AML-193 (cell line): ENCODE measurements around the gene IL1RAPL1.

Experiments used
- DNase-seq, 2 experiments: peaks; one replicate each; lab custom pipeline; 2025; lab: John Stamatoyannopoulos, UW

IL1RAPL1 gene

DNA sequence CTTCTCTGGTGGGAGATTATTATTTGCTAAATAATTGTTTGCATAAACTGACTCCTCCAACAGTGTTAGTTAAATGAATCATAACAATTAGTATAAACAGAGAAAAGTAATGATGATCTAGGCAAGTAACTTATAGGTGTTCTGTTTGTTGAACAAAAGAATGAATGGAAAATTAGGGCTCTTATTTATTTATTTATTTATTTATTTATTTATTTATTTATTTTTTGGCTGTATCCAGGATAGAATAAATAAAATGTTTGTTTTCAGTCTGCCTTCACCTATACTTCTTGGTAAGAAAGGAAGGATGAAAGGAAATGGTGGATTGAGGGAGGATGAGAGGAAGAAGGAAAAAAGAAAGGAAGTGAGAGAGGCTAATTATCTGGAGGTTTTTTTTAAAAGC is 1066.5 kb downstream of the IL1RAPL1 start:
- no peak for DNase-seq

DNA sequence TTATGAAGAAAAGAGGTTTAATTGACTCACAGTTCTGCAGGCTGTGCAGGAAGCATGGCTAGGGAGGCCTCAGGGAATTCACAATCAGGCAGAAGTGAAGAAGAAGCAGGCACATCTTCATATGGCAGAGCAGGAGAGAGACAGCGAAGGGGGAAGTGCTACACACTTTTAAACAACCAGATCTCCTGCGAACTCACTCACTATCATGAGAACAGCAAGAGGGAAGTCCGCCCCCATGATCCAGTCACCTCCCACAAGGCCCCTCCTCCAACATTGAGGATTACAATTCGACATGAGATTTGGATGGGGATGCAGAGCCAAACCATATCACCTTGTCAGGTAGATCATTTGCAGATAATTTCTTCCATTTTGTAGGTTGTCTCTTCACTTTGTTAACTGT is 1072.7 kb downstream of the IL1RAPL1 start:
- DNase-seq: no peak

DNA sequence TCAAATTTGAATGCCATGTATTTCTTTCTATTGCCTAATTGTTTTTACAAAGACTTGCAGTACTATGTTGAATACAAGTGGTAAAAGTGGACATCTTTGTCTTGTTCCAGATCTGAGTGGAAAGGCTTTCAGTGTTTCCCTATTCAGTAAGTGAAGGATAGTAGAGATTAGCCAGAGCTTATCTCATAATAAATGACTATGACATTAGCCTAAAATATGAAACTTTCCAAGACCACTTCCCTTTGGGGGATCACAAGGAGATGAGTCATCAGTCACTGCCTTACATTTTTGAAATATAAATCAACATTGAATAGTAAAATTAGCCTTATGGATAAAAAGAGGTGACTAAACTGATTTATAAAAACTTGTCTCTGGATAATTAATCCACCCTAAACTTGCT is 1074.0 kb downstream of the IL1RAPL1 start:
- no peak for DNase-seq

- no peak for DNase-seq
Measured at GRCh38 chrX:29662101-29662500, 1074.9 kb downstream of the IL1RAPL1 start.

- DNase-seq: no peak
Measured at GRCh38 chrX:29662759-29663503, 1075.7 kb downstream of the IL1RAPL1 start.

DNA sequence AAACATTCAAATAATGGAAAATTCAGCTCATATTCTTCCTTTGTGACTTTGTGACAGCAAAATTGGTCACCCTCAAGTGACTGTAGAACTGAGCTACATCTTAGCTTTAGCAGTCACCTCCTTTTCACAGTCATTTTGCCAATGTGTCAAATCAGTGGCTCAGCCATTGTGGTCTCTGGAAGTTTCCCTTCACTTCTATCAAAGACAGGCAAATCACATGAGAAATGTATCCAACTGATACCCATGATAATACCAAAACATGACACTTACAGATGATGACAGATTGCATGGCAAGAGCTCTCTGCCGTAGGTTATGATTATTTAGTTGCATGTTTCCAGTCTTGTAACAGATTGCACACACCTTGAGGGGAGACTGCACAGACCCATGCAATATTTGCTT is 1078.3 kb downstream of the IL1RAPL1 start:
- no peak for DNase-seq

DNA sequence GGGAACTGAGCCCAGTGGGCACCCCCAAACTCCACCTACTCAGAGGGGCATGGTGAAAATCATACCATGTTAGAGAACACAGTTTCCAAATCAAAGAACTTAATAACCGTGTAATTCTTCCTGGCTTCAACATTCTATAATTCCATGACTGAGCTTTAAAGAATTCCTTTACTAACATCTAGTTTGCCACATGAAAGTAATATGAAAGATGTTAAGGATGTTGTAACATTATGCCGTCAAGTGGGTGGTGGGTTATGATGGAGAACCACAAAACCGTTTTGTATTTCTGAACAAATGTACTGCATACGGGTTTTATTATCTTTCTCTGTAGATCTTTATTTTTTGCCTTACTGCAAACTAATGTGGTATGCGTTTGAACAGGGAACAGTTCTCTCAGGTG is 1079.1 kb downstream of the IL1RAPL1 start:
- no peak for DNase-seq

- no peak for DNase-seq
Measured at GRCh38 chrX:29671421-29671820, 1084.2 kb downstream of the IL1RAPL1 start.

DNA sequence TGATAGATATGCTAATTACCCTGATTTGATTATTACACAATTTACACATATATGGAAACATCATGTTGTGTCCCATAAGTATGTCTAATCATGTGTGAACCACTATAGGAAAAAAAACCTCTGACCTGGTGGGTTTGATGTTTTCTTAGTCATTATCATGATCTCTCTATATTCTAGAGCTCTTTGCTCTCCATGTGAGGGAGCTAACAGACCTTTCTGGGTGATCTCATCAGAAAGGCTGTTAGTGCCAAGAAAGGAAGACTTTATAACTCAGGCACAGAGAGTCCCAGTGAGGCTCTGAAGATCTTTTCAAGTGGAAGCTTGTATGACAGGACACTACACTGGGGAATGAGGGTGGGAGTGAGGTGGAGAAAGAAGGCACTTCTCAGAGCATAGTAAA is 1100.4 kb downstream of the IL1RAPL1 start:
- DNase-seq: no peak

DNA sequence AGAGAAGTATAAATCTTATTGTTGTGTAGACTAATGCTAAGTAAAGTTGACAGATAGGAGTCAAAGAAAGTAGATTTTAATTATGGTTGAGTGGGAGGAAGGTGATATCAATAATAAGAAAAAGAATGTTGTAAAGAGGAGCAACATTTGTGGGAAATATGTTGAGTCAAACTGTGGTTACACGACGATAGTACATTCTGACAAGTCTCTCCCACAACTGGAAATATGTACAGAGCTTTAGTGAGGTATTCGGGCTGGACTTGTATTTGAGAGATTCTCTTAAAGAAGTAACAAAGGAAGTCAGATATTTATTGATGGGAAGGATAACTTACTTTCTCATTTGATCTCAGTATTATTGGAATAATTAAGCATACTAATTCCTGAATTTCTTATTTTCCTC is 1102.8 kb downstream of the IL1RAPL1 start:
- no peak for DNase-seq

- DNase-seq: no peak
Measured at GRCh38 chrX:29691044-29691443, 1103.8 kb downstream of the IL1RAPL1 start.

- DNase-seq: no peak
Measured at GRCh38 chrX:29693912-29694311, 1106.7 kb downstream of the IL1RAPL1 start.

GRCh38 chrX:29699239-29699638 is 1112.0 kb downstream of the IL1RAPL1 start:
- no peak for DNase-seq

DNA sequence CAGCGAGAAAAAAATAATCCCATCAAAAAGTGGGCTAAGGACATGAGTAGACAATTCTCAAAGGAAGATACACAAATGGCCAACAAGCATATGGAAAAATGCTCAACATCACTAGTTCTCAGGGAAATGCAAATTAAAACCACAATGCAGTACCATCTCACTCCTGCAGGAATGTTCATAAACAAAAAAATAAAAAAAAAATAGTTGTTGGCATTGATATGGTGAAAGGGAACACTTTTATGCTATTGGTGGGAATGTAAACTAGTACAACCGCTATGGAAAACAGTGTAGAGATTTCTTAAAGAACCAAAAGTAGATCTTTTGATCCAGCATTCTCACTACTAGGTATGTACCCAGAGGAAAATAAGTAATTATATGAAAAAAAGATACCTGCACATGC is 1119.8 kb downstream of the IL1RAPL1 start:
- no peak for DNase-seq

DNA sequence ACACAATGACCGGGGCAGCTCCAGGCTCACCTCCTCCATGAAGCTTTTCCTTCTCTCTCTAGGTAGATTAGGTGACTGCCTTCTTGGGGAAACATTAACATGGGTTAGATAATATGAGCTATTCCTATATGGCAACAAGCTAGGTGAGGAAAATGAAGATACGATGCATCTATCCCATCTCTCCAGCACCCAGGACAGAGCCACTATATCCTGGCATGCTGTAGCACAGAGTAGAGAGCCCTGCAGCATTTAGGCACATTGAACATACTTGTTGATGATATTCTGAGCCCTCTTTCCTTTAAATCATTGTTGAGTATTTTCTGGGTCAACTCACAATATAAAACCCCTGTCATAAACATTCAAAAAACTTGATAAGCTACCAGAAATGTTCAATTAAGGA is 1133.9 kb downstream of the IL1RAPL1 start:
- DNase-seq: no peak

DNA sequence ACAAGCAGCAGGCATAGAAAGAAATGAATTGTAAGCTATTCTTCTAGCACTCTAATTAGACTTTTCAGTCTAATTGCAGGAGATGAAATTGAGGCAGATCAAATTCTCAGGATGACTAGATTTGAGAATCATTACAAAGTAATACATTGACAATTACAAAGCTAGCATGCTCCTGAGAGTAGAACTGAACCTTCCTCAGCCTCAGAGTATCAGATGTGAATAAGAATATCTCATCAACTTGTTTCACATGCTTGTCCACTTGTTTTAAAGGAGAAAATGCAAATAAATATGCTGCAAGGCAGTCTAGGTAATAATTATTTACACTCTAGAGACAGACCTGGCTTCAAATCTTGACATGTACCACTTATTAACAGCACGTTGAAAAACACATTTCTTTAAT is 1137.1 kb downstream of the IL1RAPL1 start:
- no peak for DNase-seq

GRCh38 chrX:29726811-29727210 is 1139.6 kb downstream of the IL1RAPL1 start:
- no peak for DNase-seq

GRCh38 chrX:29728639-29729038 is 1141.4 kb downstream of the IL1RAPL1 start:
- no peak for DNase-seq

DNA sequence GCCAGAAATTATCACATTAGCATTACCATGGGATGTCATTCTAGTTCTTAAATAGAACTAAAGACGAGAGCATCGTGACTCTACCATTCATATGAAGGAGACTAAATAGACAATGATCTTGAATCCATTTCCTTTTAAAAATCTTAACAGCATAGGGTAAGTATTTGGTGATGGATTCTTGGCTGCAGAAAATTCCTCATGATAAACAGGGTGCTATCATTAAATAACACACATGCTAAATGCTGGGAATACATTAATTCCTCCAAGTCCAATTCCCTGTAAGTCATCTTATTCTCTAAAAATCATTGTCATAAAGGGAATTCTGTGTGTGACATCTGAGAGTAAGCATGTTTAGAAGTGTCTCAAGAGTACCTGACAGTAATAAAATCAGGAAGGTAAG is 1157.7 kb downstream of the IL1RAPL1 start:
- no peak for DNase-seq

DNA sequence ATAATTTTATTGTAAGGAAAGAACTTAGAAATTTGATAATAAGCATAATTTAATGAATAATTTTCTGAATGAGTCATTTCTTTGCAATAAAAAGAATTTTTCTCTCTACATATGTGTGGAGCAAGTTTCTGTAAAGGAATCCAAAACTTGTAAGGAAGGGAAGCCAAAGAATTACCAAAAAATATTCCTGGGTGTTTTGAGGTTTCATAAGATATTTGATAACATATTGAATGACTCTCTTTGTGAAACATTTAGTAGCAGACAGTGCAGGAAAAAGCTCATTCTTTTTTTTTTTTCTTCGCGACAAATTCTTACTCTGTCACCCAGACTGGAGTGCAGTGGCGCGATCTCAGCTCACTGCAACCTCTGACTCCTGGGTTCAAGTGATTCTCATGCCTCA is 1159.1 kb downstream of the IL1RAPL1 start:
- DNase-seq: no peak

DNA sequence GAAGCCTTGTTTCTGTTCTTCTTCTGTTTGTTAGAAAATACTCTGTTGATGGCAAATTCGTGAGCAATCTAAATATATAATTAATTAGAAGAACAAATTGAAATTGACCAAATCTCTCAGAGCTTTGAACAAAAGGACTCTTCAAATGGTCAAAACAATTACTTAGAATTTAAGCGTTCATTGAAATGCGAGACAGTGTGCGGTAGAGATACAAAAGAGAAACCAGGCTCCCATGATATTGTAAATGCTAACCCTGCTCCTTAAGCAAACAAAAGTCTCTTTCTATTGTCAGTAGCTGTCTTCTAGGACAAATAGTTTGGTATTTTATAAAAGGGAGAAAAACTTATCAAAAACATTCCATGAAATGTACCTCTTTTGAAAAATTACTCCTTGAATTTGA is 1174.8 kb downstream of the IL1RAPL1 start:
- no peak for DNase-seq

GRCh38 chrX:29775890-29776289 is 1188.6 kb downstream of the IL1RAPL1 start:
- no peak for DNase-seq

DNA sequence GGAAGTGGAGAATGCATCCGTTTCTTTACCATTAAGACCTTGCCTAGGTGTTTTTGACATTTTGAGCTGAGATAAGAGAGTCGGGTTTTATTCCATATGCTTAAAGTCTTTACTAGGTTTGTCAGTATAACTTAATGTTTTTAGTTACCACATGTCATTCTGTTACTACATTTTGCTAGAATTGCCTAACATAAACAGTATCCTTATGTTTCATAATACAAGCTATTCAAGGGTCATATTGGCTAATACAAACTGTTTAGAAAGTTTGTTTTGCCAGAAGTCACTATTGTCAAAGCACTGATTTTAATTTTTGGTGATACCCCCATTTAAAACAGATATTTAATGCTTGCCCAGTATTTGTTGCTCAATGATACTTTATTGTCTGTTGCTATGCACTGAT is 1200.4 kb downstream of the IL1RAPL1 start:
- no peak for DNase-seq

- no peak for DNase-seq
Measured at GRCh38 chrX:29788991-29789699, 1201.9 kb downstream of the IL1RAPL1 start.
